Ovary (tissue), 9 donors: ENCODE results near the gene SGPL1. TPM values are rescaled to one million over a fixed set of nuclear protein-coding genes. Genes with fewer than 3 reads are reported as not detected.

ENCODE experiments used
- DNase-seq, 5 donors: peaks; one replicate each; pipeline ENCODE4 v3.0.0-alpha.2; 2019 to 2020
- H3K27ac ChIP-seq, 2 donors: fragments of 200-600 bp; one replicate each; pipeline versions ENCODE4 v1.5.1 to v1.8.0; 2019 to 2022
- H3K27me3 ChIP-seq: fragments of 200-600 bp; one replicate; pipeline ENCODE4 v1.8.0; 2022
- H3K36me3 ChIP-seq: fragments of 200-600 bp; sonication (generic); one replicate; pipeline ENCODE4 v1.5.1; 2019
- H3K4me1 ChIP-seq: one replicate; pipeline ENCODE4 v1.8.1; 2013; ENCODE audit warnings: mild to moderate bottlenecking, moderate library complexity; ENCODE audit not compliant: insufficient read depth
- H3K4me3 ChIP-seq: fragments of 200-600 bp; sonication (generic); one replicate; pipeline ENCODE4 v1.5.1; 2017
- H3K9me3 ChIP-seq, 2 donors: fragments of 200-600 bp in 1 of 2; sonication (generic) in 1 of 2; one replicate each; pipeline versions ENCODE4 v1.5.1 to v1.8.1; 2013 to 2019; ENCODE audit warnings: mild to moderate bottlenecking in 1 of 2, moderate library complexity in 1 of 2
- CTCF ChIP-seq, 3 donors: fragments of 450-650 bp in 2 of 3; fragments of 200-600 bp in 1 of 3; IDR thresholded peaks; one replicate each; pipeline versions ENCODE4 v1.5.1 to v1.8.0; 2016 to 2022; ENCODE audit warnings: antibody characterized with exemption in 3 of 3, mild to moderate bottlenecking in 1 of 3
- EP300 ChIP-seq: sonication (generic); formaldehyde crosslinking; IDR thresholded peaks from one replicate; pipeline ENCODE4 v1.6.1; 2017; ENCODE audit warnings: antibody characterized with exemption
- POLR2A ChIP-seq: fragments of 450-650 bp; IDR thresholded peaks from one replicate; pipeline ENCODE4 v1.6.1; 2017; ENCODE audit warnings: antibody characterized with exemption, mild to moderate bottlenecking, moderate library complexity
- WGBS, 3 donors: extraction: QIAGEN DNeasy Blood & Tissue Kit in 1 of 3; methylation state at CpG; one replicate each; pipeline versions ENCODE4 v1.1.5 to v1.1.7; 2013 to 2017; 5-methylcytosine and 5-hydroxymethylcytosine counted together
- intact Hi-C, 4 donors: fragments of 100-400 bp; cut with DNase I; formaldehyde crosslinking; loops; one replicate each; pipeline versions ENCODE4 v1.11.0 to v1.15.1; 2022 to 2023
- polyA plus RNA-seq, 2 donors: library from polyadenylated mRNA; stranded (reverse); fragments of 200-250 nt in 1 of 2; fragments of 350-450 nt in 1 of 2; fragmentation: Illumina TruSeq in 1 of 2; extraction: RNeasy Lipid Tissue Mini Kit (QIAGEN cat#74804) in 1 of 2; gene quantifications; one replicate each; pipeline ENCODE4 v1.2.3, GENCODE V29; 2013 to 2014
- total RNA-seq, 7 donors: library from RNA; depleted of rRNA in 2 of 7; stranded (reverse); fragments of >200 nt in 2 of 7; fragmentation: NEBNext Ultra II Directional in 3 of 7; extraction: Animal tissue kit (Norgen Biotek cat#: 25700) in 3 of 7; gene quantifications; one replicate each; pipeline versions ENCODE4 v1.1.0 to v1.2.4, GENCODE V29; 2016 to 2023
- donor health status: DM: no; HTN: no; CAD: no; lungs with moderate emphysema.
- donor health status: DM: no; HTN: no; CAD: no.
- donor health status: Bipolar disorder and iron deficiency.
- donor health status: DM: yes; HTN: yes; CAD: no.
- donor health status: DM: no; HTN: no; CAD: no.
- donor health status: DM: yes; HTN: yes; CAD: no.

The SGPL1 gene
- total and polyA plus RNA-seq, 9 donors = 8.0 to 52.6 (median 30.8) TPM

GRCh38 chr10:70906953-70907636 lies 91.3 kb downstream of the SGPL1 start:
- TF ChIP-seq EP300 = no peak
- TF ChIP-seq POLR2A = no peak
- TF ChIP-seq CTCF (IDR thresholded peaks at IDR 0.05) = no peak
- H3K36me3 ChIP-seq = no peaks in the 10 kb centered on the region
- H3K9me3 ChIP-seq = no peaks in the 10 kb centered on the region
- WGBS, 3 donors = 80 to 87% (median 84%) methylated on average over 15 of the region's 15 CpGs
- H3K27me3 ChIP-seq = no peaks in the 10 kb centered on the region
- H3K27ac ChIP-seq = no peak overlapping the region
- peak in 2 of 5 donors; percentile 7 to 23 for DNase-seq
- H3K4me3 ChIP-seq = no peak overlapping the region
- intact Hi-C loops = loop anchor here in 1 of 4 donors (5.0 kb wide), 1 partner anchor 375 kb away; no protein-coding TSS in a partner anchor
- peaks cover 1% of the 10 kb centered on the region for H3K4me1 ChIP-seq

DNA sequence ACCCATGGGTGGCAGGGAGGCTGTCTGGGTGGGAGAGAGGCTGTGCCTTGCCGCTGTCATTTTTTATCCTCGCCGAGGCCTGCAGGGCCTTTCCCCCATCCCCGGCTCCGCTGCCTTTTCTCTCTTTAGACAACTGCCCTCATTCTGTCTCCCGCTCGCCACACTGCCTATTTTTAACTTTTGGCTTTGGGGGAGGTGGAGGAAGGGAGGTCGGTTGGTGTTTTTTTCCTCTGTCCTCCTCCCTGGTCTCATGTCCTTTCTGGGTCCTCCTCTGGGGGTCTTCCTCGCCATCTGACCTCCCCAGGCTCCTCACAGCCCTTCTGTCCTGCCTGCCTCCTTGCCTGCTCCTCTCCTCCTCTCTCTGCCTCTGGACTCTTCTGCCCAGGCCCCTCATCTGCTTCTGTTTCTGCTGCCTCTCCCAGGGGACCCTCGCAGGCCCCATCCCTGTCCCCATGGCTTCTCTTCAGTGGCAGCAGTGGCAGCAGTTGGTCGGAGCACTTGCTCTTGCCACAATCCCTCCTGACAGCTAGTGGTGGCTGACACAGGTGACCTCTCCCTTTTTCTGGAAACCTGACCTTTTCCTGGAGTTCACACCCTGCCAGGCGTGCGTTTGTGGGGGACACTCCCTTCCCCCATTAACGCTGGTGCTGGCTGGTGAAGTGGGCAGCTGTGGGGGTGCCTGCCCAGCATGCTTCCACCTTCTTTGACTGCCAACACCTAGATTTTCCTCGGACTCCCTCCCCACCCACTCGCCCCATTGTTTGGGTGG lies 92.1 kb downstream of the SGPL1 start:
- Histone ChIP-seq H3K9me3 (no peaks in the 10 kb centered on the region), H3K4me3 (no peak overlapping the region), H3K36me3 (no peaks in the 10 kb centered on the region), H3K27ac (no peak overlapping the region), H3K4me1 (peaks cover 1% of the 10 kb centered on the region), H3K27me3 (no peaks in the 10 kb centered on the region)
- peak in 2 of 5 donors; percentile 8 to 23 for DNase-seq
- intact Hi-C loops = loop anchor here in 1 of 4 donors (5.0 kb wide), 1 partner anchor 374 kb away; no protein-coding TSS in a partner anchor
- TF ChIP-seq POLR2A (no peak), EP300 (no peak), CTCF (IDR thresholded peaks at IDR 0.05) (no peak)
- 74 to 79% (median 77%) methylated on average over 16 of the region's 16 CpGs for WGBS, 3 donors

- no peaks in the 10 kb centered on the region for H3K27me3 ChIP-seq
- 83 to 90% (median 86%) methylated on average over 12 of the region's 12 CpGs for WGBS, 3 donors
- peak in 1 of 5 donors; percentile 16 for DNase-seq
- TF ChIP-seq CTCF (IDR thresholded peaks at IDR 0.05) = no peak
- no peak for TF ChIP-seq EP300
- TF ChIP-seq POLR2A = no peak
- intact Hi-C loops = loop anchor here in 1 of 4 donors (5.0 kb wide), 1 partner anchor 374 kb away; no protein-coding TSS in a partner anchor
- H3K27ac ChIP-seq = no peak overlapping the region
- no peaks in the 10 kb centered on the region for H3K9me3 ChIP-seq
- H3K4me1 ChIP-seq = no peaks in the 10 kb centered on the region
- no peaks in the 10 kb centered on the region for H3K36me3 ChIP-seq
- no peak overlapping the region for H3K4me3 ChIP-seq
Observed at GRCh38 chr10:70908406-70909296, 92.9 kb downstream of the SGPL1 start.
